Stimulated activated CD4-positive, alpha-beta T cell treated with anti-CD3 and anti-CD28 coated beads, Interleukin-12 subunit alpha, Interleukin-12 subunit beta, amount 100 ng/mL, for 24 hours (primary cell): ENCODE measurements around the gene FIGNL2.
A peak's percentile ranks its signal among the peaks of the same experiment; 100 is the strongest.
"Not testable (repeated sequence)": the region's sequence is repeated elsewhere in the genome, so short reads cannot be mapped to it uniquely, and the experiment has no call there.

Source experiments
- DNase-seq, 2 experiments: peaks; one replicate each; pipeline ENCODE4 v3.0.0-alpha.2; 2020; ENCODE audit warnings: low read depth in 2 of 2

Gene FIGNL2

GRCh38 chr12:51818086-51818485, 30.4 kb downstream of the FIGNL2 start:
- DNase-seq = no peak

- no peak for DNase-seq
These were observed 31.2 kb downstream of the FIGNL2 start for GRCh38 chr12:51817027-51817953.

- DNase-seq = no peak
These were observed 32.9 kb downstream of the FIGNL2 start for GRCh38 chr12:51815571-51815970.

GRCh38 chr12:51814311-51815088, 34.0 kb downstream of the FIGNL2 start:
- DNase-seq = peak in 1 of 2 experiments; percentile 48

GRCh38 chr12:51813931-51814310, 34.6 kb downstream of the FIGNL2 start:
- DNase-seq = no peak

- no peak for DNase-seq
These were observed 35.6 kb downstream of the FIGNL2 start for GRCh38 chr12:51812871-51813270.

GRCh38 chr12:51811203-51812202, 37.0 kb downstream of the FIGNL2 start:
- no peak for DNase-seq

GRCh38 chr12:51809193-51809592, 39.3 kb downstream of the FIGNL2 start:
- DNase-seq = no peak

- no peak for DNase-seq
These were observed 41.6 kb downstream of the FIGNL2 start for GRCh38 chr12:51806896-51807295.

- no peak for DNase-seq
These were observed 47.5 kb downstream of the FIGNL2 start for GRCh38 chr12:51801027-51801426.

- no peak for DNase-seq
These were observed 50.0 kb downstream of the FIGNL2 start for GRCh38 chr12:51798501-51798900.

- DNase-seq = not testable (repeated sequence)
These were observed 50.5 kb downstream of the FIGNL2 start for GRCh38 chr12:51798051-51798450.

- no peak for DNase-seq
These were observed 51.2 kb downstream of the FIGNL2 start for GRCh38 chr12:51797301-51797700.

- no peak for DNase-seq
These were observed 55.3 kb downstream of the FIGNL2 start for GRCh38 chr12:51793201-51793600.

GRCh38 chr12:51792417-51792816, 56.1 kb downstream of the FIGNL2 start:
- DNase-seq = no peak

- DNase-seq = no peak
These were observed 59.6 kb downstream of the FIGNL2 start for GRCh38 chr12:51788876-51789275.

- no peak for DNase-seq
These were observed 62.6 kb downstream of the FIGNL2 start for GRCh38 chr12:51785906-51786305.

GRCh38 chr12:51784688-51785087, 63.8 kb downstream of the FIGNL2 start:
- no peak for DNase-seq

GRCh38 chr12:51779876-51780275, 68.6 kb downstream of the FIGNL2 start:
- DNase-seq = no peak

- no peak for DNase-seq
These were observed 70.5 kb downstream of the FIGNL2 start for GRCh38 chr12:51777973-51778372.

GRCh38 chr12:51777457-51777856, 71.1 kb downstream of the FIGNL2 start:
- DNase-seq = no peak

- no peak for DNase-seq
These were observed 73.6 kb downstream of the FIGNL2 start for GRCh38 chr12:51774933-51775332.
